Renal cortex interstitium (tissue), 11 donors: ENCODE measurements around the gene IP6K3. TPM values are rescaled to one million over a fixed set of nuclear protein-coding genes. Genes with fewer than 3 reads are reported as not detected.

Source experiments
- DNase-seq, 11 donors: peaks; one replicate each; pipeline ENCODE4 v3.0.0-alpha.2; 2013; ENCODE audit warnings: low read depth in 9 of 11, low spot score in 4 of 11; ENCODE audit errors: extremely low read depth in 1 of 11
- polyA plus RNA-seq, 3 donors: library from polyadenylated mRNA; unstranded; fragments of 120-200 nt; gene quantifications; one replicate each; pipeline ENCODE4 v1.2.1, GENCODE V29; 2013; ENCODE audit not compliant: insufficient read length in 3 of 3

Gene IP6K3
- polyA plus RNA-seq, 3 donors = 0.93 to 1.1 (median 1.1) TPM

DNA sequence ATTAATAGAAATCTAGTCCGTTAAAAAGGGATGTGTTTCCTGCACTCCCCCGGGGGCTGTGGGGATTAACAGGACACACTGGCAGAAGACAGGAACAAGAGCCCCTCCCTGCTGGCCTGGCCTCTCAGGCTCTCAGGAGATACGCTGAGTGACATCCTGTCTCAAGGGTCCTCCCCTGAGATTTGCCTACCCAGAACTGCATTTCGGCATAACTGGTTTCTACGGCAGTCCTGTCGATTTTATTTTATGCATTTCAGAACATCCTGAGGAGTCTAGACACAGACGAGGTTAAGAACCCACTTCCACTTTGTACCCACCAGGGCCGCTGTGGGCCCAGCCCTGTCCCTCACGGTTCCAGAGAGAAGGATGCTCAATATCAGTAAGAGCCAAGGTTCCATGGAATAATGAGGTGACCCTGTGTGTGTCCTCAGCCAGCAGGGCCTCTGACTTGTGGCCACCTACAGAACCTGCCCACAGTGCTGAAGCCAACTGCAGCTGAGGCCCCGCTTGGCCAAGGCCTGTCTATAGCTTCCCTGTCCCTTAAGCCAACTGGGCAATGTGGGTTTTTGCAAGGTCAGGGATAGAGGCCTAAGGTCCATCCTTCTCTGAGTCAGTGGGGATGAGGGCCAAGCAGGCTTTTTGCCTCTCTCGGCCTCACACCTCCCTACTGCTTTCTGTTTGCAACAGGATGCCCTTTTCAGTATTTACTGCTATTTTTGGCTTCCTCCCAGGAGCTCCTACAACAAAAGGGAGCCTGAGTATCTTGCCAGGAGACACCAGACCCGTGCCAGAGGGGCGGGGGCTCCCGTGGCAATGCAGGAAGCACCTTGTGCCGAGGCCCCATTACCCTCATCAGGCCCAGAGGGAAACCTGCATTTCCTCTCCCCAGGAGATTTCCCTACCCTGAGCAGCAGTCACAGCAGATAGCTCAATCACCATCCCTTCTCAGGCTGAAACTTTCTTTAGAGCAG, 49.9 kb downstream of the IP6K3 start:
- no peak for DNase-seq

DNA sequence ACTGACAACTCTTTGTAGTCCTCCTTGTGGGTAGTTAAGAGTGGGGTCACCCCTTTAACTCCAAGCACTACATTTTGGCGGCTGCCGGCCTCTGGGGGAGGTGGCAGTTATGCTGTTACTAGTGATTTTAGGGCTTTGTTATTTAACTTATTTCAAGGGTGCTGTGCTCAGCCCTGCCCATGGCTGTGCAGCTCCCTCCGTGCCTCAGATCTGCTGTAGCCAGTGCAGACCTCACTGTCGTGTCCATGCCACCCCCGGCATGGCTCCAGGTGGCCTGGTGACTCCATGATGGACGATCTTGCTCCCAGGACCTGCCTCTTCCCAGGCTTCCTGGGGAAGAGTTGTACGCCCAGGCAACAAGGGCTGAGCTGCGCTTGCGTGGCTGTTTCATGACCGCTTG, 50.6 kb downstream of the IP6K3 start:
- DNase-seq = no peak

DNA sequence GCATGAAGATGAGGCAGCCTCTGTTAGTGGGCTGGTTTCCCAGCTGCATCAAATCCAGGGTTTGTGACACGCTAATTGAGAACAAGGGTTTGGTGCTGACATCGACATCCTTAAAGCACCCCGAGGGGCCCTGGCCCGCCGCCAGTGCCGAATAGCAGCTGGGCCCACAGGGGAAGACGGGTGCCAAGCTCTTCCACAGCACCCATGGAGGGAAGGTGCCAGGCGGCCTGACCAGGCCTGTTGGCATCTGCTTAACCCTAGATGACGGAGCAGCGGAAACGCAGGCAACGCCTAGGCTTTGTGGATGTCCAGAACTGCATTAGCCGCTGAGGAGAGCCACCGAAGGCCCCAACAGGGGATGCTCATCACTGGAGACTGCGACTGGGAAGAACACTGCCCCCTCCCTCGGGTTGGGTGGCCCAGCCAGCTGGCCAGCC, 51.2 kb downstream of the IP6K3 start:
- no peak for DNase-seq

DNA sequence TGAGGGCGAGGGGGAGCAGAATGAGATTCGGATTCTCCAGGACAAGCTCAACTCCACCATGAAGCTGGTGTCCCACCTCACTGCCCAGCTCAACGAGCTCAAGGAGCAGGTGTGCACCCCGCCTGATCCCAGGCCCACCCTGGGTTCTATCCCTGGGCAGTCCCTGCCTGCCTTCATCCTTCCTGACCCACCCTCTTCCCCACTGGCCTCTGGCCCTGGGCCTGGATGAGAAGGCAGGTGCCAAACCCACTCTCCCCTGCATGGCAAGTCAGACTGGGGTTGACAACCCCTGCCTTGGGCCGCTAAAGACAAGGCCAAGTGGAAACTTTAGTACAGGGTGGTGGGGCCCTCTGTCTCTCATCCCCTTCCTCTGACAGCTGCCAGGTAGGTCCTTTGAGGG, 51.7 kb downstream of the IP6K3 start:
- DNase-seq = no peak

DNA sequence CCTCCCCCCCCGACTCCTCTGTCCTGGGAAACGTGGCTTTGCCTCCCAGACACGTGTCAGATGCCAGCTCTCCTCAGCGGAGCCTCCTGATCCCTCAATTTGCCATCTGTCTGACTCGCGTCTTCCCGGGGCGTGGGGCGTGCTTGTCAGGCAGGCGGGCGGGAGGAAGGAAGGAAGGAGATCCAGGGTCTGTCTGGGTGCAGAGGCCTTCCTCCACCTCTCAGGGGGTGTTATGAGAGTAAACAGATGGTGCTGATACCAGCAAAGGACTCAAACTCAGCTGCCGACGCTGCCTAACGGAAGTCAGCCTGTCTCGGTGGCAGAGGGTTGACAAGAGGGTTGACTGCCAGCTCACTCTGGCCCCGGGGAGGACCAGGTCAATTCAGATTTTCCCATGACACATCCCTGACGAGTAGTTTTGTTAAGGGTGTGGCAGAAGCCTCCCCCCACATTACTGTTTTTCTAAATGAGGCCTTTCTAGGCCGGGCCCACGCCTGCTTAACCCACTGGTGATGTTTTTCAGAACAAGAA, 52.2 kb downstream of the IP6K3 start:
- no peak for DNase-seq

DNA sequence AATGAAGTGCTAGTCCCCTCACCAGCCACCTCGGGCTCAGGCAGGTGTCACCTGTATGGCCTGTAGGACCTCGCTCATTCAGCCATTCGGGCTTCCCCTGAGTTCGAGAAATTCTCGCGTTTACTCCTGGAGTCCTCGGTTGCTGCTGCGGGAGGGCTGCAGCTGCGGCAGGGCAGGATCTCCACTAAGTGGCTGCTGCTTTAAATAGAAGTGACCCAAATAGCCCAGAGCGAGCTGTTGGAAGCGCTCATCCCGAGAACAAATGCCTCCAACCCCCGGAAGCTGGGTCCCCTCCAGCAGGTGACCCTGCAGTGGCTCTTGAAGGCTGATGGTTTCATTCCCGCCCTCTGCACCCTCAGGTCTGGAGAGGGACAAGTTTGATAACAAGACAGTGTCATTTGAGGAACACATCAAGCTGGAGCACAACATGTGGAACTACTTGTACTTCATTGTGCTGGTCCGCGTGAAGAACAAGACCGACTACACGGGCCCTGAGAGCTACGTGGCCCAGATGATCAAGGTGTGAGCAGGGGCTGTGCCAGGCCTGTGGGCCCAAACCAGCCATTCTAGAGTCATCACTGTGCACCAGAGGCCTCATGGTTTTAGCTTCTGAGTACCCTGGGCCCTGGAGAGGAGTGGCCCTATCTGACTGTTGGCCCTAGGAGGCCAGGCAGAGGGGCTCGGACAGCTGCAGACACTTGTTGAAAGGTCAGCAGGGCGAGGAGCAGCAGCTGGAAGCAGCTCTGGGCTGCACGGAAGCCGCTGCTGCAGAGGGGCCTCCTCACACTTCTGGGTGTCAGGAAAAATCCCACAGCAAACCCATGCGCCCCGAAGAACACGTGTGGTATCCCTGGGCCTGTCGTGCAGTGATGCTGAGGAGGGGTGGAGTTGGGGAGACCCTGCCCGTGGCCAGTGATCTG, 53.3 kb downstream of the IP6K3 start:
- no peak for DNase-seq

DNA sequence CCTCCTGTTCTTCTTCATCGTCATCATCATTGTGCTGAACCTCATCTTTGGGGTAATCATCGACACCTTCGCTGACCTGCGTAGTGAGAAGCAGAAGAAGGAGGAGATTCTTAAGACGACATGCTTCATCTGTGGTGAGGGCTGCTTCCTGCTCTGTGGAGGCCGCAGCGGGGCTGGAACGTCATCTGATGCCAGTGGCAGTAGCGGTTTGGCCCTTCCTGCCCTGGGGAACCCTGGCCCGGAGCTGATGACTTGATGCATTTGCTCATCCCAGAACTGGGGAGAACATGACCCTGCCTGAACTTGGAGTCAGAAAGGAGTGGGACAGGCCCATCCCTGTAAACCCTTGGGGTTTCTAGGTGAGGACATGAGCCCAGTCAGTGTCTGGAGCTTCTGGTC, 53.9 kb downstream of the IP6K3 start:
- no peak for DNase-seq

DNA sequence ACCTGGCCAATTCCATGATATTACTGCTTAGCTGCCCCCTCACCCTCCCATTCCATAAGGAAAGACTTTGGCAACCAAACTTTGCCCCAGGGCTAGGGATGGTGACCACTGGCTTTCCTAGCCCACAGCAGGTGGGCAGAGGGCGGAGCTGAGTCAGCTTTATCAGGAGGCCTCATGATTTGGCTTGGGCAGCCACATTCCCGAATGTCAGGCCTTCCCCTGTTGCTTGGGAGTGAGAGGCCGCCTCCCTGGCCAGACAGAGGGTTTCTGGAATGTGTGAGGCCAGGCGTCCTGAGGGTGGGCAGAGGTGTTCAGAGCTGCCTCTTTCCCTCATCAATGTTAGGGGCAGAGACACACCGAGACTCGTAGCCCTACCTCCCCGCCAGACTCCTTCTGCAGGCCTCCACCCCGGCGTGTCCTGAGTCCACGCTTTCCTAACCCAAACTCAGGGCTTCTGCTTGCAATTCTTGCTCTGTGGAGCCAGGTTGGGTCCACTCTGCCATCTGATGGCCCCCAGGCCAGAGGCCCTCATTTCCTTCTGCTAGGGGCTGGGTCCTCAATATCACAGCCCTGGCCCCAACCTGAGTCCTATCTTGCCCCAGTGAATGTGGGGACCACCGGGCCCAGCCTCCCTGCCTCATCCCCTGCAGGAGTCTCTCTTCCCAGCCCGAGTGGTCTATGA, 54.5 kb downstream of the IP6K3 start:
- DNase-seq = no peak

DNA sequence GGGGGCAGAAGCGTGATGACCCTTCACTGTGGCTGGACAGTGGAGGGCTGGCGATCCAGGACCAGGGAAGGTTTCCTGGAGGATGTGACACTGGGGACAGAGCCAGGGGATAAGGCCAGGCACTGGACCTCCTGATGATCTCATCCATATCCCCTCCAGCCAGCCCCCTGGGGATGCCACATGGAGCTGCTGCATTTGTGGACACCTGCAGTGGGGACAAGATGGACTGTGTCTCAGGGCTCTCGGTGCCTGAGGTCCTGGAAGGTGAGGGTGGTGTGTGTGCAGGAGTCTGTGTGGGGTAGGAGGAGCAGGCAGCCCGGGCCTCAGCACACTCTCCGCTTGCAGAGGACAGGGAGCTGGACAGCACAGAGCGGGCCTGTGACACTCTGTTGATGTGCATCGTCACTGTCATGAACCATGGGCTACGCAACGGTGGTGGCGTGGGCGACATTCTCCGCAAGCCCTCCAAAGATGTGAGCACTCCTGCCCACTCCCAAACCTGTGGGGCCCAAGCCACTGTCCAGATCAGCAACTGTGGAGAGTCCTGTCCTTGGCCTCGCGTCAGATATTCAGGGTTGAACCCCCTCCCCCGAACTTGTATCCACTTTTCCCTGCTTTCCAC, 55.1 kb downstream of the IP6K3 start:
- DNase-seq = no peak

DNA sequence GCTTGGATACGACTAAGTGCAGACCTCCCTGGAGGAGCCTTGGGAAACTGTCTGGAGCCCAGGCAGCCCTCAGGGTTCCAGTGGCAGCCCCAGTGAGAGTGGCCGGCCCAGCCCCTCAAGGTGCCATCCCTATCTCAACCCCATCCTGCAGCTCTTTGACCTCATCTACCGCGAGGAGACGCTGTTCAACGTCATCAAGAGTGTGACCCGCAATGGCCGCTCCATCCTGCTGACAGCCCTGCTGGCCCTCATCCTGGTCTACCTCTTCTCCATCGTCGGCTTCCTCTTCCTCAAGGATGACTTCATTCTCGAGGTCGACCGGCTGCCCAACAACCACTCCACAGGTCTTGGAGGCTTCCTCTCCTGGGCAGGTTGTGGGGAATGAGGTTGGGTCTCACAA, 55.9 kb downstream of the IP6K3 start:
- DNase-seq = no peak

DNA sequence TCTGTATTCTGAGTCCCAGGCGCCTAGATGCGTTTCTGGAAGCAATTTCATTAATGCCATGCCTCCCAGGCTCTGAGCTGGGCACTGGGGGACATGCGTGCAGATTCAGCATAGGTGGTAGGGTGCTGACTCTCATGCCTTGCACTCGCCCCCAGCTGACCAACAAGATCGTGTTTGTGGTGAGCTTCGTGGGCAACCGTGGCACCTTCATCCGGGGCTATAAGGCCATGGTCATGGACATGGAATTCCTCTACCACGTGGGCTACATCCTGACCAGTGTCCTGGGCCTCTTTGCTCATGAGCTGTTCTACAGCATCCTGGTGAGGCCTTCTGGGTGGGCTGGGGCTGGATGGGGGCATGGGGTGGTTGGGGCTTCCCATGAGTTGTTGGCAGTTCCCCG, 56.8 kb downstream of the IP6K3 start:
- no peak for DNase-seq

DNA sequence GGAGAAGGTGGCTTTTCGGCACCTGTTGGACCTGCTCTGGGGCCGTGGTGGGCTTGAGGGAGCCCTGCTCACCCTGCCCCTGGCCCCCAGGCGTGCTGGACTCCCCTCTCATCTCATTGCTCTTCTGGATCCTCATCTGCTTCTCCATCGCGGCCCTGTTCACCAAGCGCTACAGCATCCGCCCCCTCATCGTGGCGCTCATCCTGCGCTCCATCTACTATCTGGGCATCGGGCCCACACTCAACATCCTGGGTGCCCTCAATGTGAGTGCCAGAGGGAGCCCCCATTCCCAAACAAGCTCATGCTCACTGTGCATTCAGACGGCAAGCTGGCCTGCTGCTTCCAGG, 57.6 kb downstream of the IP6K3 start:
- no peak for DNase-seq

DNA sequence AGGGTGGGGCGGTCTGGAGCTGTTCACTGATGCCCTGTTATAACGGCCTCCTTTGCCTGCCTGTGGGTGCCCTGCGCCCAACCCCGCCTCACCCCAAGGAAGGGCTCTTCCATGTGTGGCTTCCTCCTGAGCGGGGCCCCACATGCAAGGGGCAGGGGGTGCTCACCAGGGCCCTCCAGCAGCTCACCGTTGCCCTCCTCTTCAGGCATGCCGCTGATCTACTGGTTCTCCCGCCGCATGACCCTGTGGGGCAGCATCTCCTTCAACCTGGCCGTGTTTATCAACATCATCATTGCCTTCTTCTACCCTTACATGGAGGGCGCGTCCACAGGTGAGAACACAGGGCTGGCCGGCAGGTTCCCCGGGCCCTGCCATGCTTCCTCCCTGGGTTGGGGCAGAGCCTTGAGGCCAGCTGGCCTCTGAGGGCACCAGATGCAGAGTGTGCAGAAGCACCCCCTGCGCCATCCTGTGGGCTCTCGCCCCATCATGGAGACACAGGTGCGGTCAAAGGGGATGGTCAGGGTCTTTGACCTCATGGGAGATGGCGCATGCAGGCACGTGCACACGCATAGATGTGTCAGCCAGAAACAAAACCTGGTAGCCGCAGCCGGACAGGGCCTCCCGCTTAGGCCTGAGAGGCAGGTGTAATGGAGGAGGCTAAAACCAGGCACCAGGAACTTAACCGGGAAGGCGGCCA, 58.1 kb downstream of the IP6K3 start:
- no peak for DNase-seq

DNA sequence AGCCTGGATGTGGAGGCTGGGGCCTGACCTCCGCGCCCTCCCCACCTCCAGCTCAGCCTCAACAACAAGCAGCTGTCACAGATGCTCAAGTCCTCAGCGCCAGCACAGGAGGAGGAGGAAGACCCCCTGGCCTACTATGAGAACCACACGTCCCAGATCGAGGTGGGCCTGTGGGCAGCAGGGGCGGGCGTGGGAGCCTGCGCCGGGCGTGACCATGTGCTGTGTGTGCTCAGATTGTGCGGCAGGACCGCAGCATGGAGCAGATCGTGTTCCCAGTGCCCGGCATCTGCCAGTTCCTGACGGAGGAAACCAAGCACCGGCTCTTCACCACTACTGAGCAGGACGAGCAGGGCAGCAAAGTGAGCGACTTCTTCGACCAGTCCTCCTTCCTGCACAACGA, 58.7 kb downstream of the IP6K3 start:
- no peak for DNase-seq

DNA sequence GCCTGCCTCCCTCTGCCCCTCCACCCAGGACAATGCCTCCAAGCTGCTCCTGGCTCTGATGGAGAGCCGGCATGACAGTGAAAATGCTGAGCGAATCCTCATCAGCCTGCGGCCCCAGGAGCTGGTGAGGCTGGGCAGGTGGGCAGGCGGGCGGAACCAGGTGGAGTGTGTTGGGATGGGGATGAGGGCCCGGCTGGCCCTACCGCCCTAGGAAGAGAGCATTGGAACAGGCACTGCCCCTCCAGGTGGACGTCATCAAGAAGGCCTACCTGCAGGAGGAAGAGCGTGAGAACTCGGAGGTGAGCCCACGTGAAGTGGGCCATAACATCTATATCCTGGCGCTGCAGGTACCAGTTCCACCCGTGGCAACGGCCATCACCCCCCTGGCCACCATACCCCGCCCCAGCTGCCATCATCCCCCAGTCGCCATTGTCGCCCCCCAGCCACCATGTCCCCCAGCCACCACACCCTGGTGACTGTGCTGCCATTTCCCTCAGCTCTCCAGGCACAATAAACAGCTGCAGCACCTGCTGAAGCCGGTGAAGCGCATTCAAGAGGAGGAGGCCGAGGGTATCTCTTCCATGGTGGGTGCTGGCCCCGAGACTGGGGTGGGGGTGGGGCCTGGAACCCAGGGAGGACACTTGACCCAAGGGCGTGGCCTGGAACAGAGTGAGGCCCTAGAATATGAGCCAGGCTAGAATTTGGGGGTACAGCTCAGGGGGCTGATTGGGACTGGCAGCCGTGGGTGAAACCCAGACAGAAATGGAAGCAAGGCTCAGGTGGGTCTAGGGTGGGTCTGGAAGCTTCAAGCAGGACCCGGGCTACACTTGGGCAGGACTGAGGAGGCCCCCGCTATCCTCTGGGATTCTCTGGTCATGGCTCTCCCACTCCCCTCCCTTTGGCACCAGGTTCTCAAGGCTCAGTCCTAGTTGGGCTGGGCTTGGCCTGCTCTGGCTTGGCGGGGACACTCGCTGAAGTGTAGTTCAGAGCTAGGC, 59.4 kb downstream of the IP6K3 start:
- DNase-seq = no peak

DNA sequence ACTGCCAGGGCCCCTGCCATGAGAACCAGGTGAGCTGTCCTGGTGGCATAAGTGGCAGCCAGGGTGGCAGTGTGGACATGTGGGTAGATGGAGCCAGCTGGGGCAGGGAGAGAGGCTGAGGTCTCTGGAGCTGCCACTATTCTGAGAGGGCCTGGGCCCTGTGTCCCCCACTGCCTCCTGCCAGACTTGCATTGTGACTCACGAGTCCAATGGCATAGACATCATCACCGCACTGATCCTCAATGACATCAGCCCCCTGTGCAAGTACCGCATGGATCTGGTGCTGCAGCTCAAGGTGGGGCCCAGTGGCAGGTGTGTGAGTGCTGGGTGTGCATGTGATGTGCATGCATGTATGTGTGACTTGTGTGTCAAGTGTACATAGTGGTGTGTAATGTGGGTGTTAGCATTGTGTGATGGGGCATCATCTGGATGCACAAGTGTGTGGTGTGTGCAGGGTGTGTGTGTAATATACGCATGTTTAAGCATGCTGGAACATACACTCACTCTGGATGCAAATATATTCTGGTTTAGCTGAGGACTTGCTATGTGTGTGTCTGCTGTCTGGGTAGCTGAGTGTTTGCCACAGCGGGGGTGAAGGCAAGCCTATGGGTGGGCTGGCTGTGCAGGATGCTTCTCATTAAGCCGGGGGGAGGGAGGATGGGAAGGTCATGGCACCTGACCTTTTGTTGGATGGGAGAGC, 60.3 kb downstream of the IP6K3 start:
- DNase-seq = no peak
